Stimulated activated memory B cell treated with anti-CD40 and anti-IgM and Interleukin-4, amounts not matched to agents 10 μg/mL and 1 μg/mL and 100 μg/mL, for 72 hours (primary cell): ENCODE results near the gene PIGS.

Experiments
- ATAC-seq: fragments of 150-1000 bp; cut with Tn5 transposase; 2 replicates; pipeline ENCODE4 v1.10.0; 2021
- H3K27ac Mint-ChIP-seq: one replicate; pipeline ENCODE4 v1.8.0; 2022; ENCODE audit warnings: mild to moderate bottlenecking, mixed read lengths
- H3K27me3 Mint-ChIP-seq: one replicate; pipeline ENCODE4 v1.8.0; 2022; ENCODE audit warnings: mixed read lengths
- H3K36me3 Mint-ChIP-seq: one replicate; pipeline ENCODE4 v1.8.0; 2022; ENCODE audit warnings: mixed read lengths
- H3K4me1 Mint-ChIP-seq: one replicate; pipeline ENCODE4 v1.8.0; 2022; ENCODE audit warnings: mixed read lengths
- H3K4me3 Mint-ChIP-seq: one replicate; pipeline ENCODE4 v1.8.0; 2022; ENCODE audit warnings: mild to moderate bottlenecking, moderate library complexity, mixed read lengths
- H3K9me3 Mint-ChIP-seq: one replicate; pipeline ENCODE4 v1.8.0; 2022; ENCODE audit warnings: mixed read lengths

PIGS gene

DNA sequence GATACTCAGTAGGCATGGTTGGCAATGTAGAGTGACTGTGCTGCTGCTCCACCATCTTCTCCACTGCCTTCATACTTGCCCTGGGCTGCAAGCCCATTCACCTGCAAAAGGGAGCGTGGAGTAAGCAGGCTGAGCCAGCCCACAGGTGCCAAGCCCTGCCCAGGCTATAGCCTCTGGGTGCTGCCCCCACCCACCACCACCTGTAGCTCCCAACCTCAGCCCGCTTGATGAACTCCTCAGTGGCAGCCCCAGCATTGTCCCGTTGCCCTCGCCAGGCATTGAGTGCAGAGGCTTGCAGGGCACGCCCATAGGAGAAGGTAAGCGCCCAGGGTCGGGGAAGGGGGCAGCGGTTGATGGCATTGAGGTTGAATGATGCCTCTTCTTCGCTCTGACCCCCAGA lies 2.2 kb upstream of the PIGS start:
- Mint-ChIP-seq H3K27ac (no peak overlapping the region), H3K4me1 (peaks cover 50% of the 10 kb centered on the region), H3K9me3 (no peaks in the 10 kb centered on the region), H3K27me3 (no peaks in the 10 kb centered on the region), H3K4me3 (no peak overlapping the region), H3K36me3 (peaks cover 12% of the 10 kb centered on the region)
- no peak for ATAC-seq

DNA sequence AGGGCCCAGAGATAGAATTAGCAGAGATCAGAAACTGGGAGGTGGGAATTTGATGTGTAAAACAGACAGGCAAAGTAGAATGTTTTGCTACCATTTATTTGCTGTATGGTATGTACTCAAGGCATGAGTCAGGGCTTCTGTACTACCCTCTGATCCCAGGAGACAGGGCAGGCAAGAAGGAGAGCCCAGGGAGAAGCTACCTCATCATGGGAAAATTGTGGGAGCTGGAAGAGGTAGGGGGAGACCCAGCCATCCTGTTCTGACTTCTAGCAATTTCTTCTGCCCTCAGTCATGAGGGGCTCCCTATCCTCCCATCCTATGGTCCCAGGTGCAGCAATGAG lies 1.7 kb upstream of the PIGS start:
- Mint-ChIP-seq H3K4me3 (no peak overlapping the region), H3K27ac (peak overlapping the region; percentile 81), H3K36me3 (peaks cover 17% of the 10 kb centered on the region), H3K27me3 (no peaks in the 10 kb centered on the region), H3K9me3 (no peaks in the 10 kb centered on the region), H3K4me1 (peaks cover 55% of the 10 kb centered on the region)
- no peak for ATAC-seq

DNA sequence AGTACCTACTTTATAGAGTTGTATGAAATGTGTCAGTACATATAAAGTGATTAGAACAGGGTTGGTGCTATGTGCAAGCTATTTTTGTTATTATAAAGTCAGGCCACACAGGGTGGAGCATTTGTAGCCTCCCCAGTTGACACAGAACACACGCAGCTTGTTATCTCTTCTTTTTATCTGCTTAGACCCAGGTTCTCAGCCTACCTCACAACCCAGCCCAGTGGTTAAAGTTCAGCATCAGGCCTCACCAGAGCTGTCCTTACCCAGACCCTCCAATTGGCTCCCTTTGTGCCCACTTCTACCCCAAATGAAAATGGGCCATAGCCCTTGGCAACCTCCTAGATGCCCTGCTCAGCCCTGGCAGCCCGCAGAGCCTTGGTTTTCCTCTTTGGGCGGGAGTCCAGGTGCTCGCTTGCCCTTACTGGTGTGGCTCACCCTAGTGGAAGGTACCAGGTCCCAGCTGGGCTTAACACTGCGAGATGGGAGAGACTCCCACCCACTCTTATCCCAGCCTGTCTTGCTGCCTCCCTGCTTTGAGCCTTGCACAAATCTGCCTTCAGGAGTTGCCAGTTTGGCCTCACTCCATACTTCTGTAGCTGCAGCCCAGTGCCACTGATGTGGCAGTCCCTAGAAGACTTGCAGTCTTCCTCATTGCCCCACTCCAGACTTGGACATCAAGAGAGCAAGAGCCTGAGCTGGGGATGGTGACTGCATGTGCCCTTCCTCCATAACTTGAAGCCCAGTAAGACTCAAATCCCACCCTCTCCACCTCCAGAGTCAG lies 1.1 kb upstream of the PIGS start:
- peaks cover 22% of the 10 kb centered on the region for H3K36me3 Mint-ChIP-seq
- H3K27me3 Mint-ChIP-seq: no peaks in the 10 kb centered on the region
- ATAC-seq: no peak
- H3K4me3 Mint-ChIP-seq: peak overlapping the region; percentile 96
- peaks cover 61% of the 10 kb centered on the region for H3K4me1 Mint-ChIP-seq
- H3K9me3 Mint-ChIP-seq: no peaks in the 10 kb centered on the region
- peak overlapping the region; percentile 81 for H3K27ac Mint-ChIP-seq

DNA sequence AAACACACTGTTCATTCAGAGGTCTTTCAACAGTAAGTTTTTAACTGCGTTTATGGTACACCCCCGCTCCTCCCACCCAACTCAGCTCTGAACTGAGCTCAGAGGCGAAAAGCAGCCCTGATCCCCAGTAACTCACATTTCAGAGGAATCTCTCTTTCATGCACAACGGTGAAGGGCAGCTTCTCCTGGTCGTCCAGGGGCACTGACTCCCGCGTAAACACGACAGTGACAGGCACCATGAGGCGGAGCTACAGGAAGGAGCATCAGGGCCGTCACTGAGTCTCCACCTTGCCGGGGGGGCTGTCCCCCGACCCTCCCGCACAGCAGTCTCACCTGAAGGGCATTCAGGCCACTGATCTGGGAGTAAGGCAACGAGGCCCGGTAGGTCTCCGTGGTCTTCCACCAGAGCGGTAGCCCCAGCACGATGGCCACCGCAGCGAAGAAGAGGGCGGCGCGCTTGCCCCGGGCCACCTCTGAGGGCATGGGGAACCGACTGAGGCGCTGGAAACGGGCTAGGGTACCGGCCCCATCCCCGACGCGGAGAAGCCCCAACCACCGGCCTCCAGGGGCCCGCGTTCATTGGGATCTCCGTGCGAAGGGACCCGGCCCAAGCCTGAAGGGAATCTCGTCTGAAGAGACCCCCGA lies 486 bp downstream of the PIGS start:
- no peaks in the 10 kb centered on the region for H3K9me3 Mint-ChIP-seq
- peaks cover 22% of the 10 kb centered on the region for H3K36me3 Mint-ChIP-seq
- H3K4me1 Mint-ChIP-seq: peaks cover 53% of the 10 kb centered on the region
- peak; percentile 56 for ATAC-seq
- H3K4me3 Mint-ChIP-seq: peak overlapping the region; percentile 96
- H3K27me3 Mint-ChIP-seq: no peaks in the 10 kb centered on the region
- H3K27ac Mint-ChIP-seq: peak overlapping the region; percentile 81

DNA sequence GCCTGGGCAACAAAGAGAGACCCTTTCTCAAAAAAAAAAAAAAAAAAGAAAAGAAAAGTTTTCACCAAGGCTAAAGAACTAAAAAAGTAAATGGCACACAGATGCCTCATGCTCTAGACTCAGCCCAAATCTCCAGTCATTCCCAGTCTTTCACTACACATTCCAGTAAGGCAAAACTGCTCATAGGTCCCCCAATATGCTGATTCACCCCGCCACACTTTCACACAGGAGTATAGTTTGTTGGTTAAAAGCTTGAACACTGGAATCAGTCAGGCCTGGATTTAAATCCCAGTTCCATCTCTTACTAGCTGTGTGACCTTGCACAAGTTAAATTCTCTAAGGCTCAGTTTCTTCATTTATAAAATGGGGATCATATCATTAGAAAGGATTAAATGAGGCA lies 1.9 kb downstream of the PIGS start:
- Mint-ChIP-seq H3K9me3 (no peaks in the 10 kb centered on the region), H3K36me3 (peaks cover 21% of the 10 kb centered on the region), H3K4me1 (peaks cover 50% of the 10 kb centered on the region), H3K4me3 (no peak overlapping the region), H3K27ac (peak overlapping the region; percentile 9), H3K27me3 (no peaks in the 10 kb centered on the region)
- ATAC-seq: no peak

DNA sequence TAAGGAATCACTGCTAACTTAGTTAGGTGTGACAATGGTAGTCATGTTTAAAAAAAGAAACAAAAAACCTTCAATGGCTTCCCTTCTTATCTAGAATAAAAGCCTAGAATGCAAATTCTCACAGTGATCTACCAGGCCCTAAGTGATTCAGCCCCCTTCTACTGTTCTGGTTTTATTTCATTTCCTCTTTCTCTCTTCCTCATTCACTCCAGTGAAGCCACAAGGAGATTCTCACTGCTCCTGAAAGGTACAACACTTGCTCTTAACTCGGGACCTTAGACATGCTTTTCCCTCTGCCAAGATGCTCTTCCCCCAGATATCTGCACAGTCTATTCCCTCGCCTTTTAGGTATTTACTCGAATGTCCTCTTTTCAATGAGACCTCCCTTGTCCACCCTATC lies 3.7 kb downstream of the PIGS start:
- H3K4me3 Mint-ChIP-seq: peak overlapping the region; percentile 6
- ATAC-seq: peak; percentile 66
- no peaks in the 10 kb centered on the region for H3K9me3 Mint-ChIP-seq
- H3K27me3 Mint-ChIP-seq: no peaks in the 10 kb centered on the region
- peaks cover 25% of the 10 kb centered on the region for H3K36me3 Mint-ChIP-seq
- H3K4me1 Mint-ChIP-seq: peaks cover 46% of the 10 kb centered on the region
- H3K27ac Mint-ChIP-seq: peak overlapping the region; percentile 17

DNA sequence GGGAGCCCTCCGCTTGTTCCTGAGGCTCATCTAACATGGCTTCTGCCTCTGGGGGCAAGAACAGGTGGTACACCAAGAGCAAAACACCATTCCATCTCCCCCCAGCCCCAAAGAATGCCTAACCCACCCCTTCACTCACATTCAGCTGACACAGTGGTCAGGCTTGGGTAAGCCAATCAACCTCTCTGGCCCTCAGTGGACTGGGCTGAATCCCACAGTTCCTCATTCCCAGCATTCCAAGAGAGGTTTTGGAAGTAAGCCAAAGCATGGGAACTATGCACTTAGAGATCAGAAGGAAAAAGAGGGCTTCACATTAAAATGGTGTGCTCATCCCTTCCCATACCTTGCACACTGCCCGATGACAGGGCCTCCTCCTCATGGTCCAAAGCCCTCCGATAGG lies 7.8 kb downstream of the PIGS start:
- Mint-ChIP-seq H3K9me3 (no peaks in the 10 kb centered on the region), H3K36me3 (peaks cover 49% of the 10 kb centered on the region), H3K27me3 (no peaks in the 10 kb centered on the region), H3K4me3 (no peak overlapping the region), H3K4me1 (peaks cover 16% of the 10 kb centered on the region), H3K27ac (no peak overlapping the region)
- no peak for ATAC-seq

DNA sequence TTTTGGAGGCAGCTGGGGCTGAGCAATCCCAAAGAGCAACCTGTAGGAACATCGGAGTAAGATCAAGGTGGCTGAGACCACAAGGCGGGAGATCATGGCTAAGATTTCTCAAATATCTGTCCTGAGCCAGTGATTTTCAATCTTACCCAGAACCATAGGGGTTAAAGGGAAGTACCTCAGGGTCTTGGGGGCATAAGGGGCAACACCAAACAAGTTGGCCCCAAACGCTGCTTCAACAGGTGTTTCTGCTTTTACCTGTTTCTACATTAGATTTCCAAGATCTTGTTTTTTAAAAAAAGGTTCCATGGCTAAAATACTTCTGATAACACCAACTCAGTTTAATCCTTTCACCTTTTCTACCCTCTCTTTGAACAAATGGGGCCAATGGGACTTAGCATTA lies 16.3 kb downstream of the PIGS start:
- no peak for ATAC-seq
- Mint-ChIP-seq H3K9me3 (no peaks in the 10 kb centered on the region), H3K27ac (no peak overlapping the region), H3K36me3 (peaks cover 64% of the 10 kb centered on the region), H3K4me3 (no peak overlapping the region), H3K27me3 (no peaks in the 10 kb centered on the region), H3K4me1 (peaks cover 39% of the 10 kb centered on the region)

DNA sequence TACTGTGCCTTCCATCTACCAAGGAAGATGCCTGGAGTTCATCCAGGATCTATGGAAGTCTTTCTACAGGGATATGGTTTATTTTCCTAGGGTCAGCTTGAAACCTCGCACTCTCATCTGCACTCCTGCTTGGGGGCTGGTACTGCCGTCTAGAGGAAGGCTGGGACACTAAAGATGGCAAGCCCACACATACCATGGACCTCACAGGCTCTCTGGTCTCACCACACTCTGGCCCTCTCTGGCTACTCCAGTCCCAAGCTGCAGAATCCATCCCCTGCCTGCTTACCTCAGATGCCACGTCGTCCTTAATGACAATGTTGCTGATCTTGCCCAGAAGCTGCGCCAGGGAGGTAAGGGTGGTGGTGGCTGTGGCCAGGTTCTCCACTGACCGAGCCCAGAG lies 16.8 kb downstream of the PIGS start:
- peaks cover 43% of the 10 kb centered on the region for H3K4me1 Mint-ChIP-seq
- ATAC-seq: no peak
- peaks cover 60% of the 10 kb centered on the region for H3K36me3 Mint-ChIP-seq
- no peaks in the 10 kb centered on the region for H3K27me3 Mint-ChIP-seq
- no peak overlapping the region for H3K4me3 Mint-ChIP-seq
- H3K27ac Mint-ChIP-seq: no peak overlapping the region
- no peaks in the 10 kb centered on the region for H3K9me3 Mint-ChIP-seq

DNA sequence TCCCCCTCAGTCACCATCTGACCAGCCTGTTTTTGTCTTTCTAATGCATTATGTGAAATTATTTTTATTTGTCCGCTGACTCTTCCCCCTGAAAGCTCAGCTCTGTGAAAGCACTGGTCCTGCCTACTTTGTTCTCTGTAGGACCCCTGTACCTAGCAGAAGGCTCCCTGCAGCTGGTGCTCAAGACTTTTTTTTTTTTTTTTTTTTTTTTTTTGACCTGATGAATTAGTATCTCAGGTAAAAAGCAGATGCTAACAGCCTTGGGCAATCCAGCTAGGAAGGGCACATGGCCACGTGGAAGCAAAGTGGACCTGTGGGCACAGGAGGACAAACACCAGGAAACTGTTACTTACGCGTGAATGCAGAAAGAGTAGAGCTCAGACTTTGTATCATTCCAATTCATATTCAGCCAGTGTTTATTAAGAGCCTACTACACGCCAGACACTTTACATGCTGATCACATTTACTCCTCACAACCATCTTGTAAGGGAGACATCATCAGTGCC lies 18.3 kb downstream of the PIGS start:
- Mint-ChIP-seq H3K4me1 (peaks cover 59% of the 10 kb centered on the region), H3K27me3 (no peaks in the 10 kb centered on the region), H3K27ac (peak overlapping the region; percentile 38), H3K36me3 (peaks cover 45% of the 10 kb centered on the region), H3K4me3 (peak overlapping the region; percentile 97), H3K9me3 (no peaks in the 10 kb centered on the region)
- ATAC-seq: no peak

DNA sequence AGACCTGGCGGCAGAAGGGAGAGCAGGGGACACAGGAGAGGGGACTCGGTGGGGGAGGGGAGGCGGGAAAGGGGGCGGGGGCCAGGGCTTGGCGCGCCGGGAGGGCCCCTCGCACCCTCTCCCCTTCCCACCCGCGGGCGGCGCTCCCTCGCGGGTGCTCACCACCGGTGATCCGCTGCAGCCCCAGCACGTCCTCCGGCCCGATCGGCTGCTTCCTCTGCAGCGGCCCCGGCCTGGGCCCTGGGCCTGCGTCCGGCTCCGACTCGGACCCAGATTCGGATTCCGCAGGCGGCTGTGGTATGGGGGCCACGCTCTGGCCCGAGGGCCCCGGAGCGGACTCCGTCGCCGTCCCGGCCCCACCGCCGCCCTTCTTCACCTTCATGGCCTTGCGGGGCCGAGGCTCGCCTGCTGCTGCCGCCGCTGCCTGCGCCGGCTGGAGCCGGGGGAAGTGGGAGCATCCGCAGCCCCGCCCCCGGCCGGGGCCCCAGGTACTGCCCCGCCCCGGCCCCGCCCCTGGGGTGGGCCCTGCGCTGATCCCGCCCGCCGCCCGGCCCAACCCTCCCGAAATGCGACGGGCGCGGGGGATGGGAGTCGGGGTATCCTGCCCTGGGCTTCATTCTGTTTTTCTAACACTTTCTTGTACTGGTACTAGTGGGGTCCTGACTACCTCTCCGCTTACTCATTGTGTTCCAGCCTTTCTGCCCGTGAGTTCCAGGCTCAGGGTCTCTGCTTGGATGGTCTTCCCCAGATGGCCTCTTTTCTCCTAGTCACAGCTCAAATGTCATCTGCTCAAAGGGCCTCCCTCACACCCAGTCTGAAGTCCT lies 18.9 kb downstream of the PIGS start, which contains the start of gene UNC119:
UNC119 (minus strand) TSS at position 449 of the 824 bp plus-strand sequence; CDS start at position 382, 67 bp downstream.
- peak; percentile 88 for ATAC-seq
- Mint-ChIP-seq H3K36me3 (peaks cover 38% of the 10 kb centered on the region), H3K9me3 (no peaks in the 10 kb centered on the region), H3K27me3 (no peaks in the 10 kb centered on the region), H3K4me1 (peaks cover 65% of the 10 kb centered on the region), H3K4me3 (peak within 1 kb of the TSS; percentile 97), H3K27ac (peak within 1 kb of the TSS; percentile 86)

DNA sequence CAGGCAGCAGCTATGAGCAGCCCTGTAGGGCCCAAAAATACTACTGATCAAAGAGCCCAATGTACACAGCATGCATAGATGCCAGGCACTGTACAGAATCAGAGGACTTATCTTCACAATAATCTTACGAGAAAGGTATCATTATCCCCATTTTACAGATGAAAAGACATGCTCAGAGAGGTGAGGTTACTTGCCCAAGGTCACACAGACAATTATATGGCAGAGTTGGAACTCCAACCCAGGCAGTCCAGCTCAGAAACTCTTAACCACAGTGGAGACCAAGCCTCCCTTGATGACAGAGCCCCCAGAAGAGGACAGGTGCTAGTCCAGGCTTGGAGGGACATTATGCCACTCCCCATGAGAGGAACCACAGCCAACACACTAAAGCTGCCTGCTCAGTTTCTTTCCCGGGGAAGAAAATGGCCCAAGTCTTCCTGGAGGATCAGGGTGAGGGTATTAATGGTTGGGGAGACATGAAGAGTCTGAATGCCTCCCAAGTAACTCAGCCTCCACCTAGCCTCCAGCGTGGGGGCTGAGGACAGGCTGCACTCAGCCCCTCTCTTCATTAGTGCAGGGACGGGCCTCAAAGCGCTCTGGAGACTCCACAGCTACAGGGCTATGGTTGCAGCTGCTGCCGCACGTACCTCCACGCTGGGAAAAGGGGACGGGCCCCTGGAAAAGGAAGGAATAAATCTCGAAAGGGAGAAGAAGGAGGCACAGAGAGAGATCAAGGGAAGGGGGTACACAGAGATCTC lies 19.7 kb downstream of the PIGS start:
- peak overlapping the region; percentile 97 for H3K4me3 Mint-ChIP-seq
- no peaks in the 10 kb centered on the region for H3K27me3 Mint-ChIP-seq
- peaks cover 67% of the 10 kb centered on the region for H3K4me1 Mint-ChIP-seq
- H3K36me3 Mint-ChIP-seq: peaks cover 30% of the 10 kb centered on the region
- no peaks in the 10 kb centered on the region for H3K9me3 Mint-ChIP-seq
- no peak for ATAC-seq
- H3K27ac Mint-ChIP-seq: peak overlapping the region; percentile 86

DNA sequence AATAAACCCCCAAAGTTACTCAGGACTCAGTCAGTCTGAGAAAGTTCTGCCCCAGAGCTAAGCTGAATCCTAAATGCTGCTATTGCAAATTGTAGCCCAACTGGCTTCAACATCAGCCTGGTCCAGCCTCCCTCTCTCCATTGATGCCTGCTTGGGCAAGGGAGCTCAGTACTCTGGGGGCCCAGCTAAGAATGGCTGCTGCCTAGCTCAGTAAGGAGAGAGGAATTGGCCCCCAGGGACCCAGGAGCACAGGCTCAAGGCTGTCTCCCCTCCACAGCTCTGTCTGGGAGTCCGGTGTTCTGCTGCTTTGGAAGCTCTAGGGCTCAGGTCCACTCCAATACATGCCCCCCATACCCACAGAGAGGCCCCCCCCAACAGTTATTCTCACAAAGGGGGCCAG lies 20.5 kb downstream of the PIGS start:
- Mint-ChIP-seq H3K4me1 (peaks cover 68% of the 10 kb centered on the region), H3K9me3 (no peaks in the 10 kb centered on the region), H3K4me3 (peak overlapping the region; percentile 97), H3K27me3 (no peaks in the 10 kb centered on the region), H3K27ac (peak overlapping the region; percentile 86), H3K36me3 (peaks cover 23% of the 10 kb centered on the region)
- ATAC-seq: no peak

DNA sequence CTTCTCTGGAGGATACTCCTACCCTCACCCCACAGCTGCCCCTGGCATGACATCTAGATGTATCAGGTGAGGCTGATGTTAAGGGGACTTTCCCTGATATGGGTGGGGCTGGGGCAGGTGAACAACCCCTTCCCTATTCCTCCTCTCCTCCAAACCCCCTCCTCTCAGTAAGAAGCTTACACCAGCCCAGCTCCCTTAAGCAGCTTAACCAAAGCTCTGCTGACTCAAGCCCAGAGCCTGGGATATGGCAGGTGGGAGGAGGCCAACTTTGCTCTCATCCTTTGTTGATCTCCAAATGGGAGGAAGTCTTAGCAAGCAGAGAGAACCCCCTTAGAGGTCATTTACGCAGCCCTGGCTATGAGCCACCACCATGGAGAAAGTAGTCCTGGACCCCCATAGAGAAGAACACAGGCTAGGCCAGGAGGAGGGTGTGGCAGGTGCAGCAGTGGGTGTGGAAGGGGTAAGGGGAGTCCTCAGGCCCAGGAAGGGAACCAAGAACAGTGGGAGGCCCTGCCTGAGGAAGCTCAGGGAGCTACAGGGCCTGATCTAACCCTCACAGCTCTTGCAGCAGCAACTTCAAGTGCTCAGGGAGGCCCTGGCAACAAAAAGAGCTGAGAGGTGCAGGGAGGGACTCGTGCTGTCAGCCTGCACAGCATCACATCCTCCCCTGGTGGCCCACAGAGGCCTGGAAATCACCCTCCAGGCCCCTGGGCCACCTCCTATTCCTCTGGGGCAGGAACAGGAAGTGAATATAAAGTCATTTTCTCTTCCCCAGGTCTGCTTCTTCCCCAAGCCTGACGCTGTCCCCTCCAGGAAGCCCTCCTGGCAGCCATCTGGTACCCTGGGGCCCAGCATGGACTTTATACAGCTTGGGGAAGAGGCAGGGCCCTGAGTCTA lies 21.8 kb downstream of the PIGS start:
- Mint-ChIP-seq H3K36me3 (peaks cover 26% of the 10 kb centered on the region), H3K4me1 (peaks cover 80% of the 10 kb centered on the region), H3K4me3 (peak overlapping the region; percentile 15)

More for the DNA sequence above, 21.8 kb downstream of the PIGS start:
- Mint-ChIP-seq H3K9me3 (no peaks in the 10 kb centered on the region), H3K27ac (peak overlapping the region; percentile 86), H3K27me3 (no peaks in the 10 kb centered on the region)
- ATAC-seq: peak; percentile 86
